ENCODE measurements around the gene MCF2L.

Gene MCF2L

GRCh38 chr13:113064534-113065405, 95.8 kb downstream of the MCF2L start:
- H3K4me1 ChIP-seq (ENCODE audit: low read length), result no peaks in the 10 kb centered on the region
- no peaks in the 10 kb centered on the region for H3K27me3 ChIP-seq (ENCODE audit: low read depth, low read length)
- H3K36me3 ChIP-seq (replicated peaks; ENCODE audit: low read depth, low read length), result no peaks in the 10 kb centered on the region
- H3K9me3 ChIP-seq (ENCODE audit: insufficient read depth, low read length), result no peaks in the 10 kb centered on the region
- H4K20me1 ChIP-seq (ENCODE audit: insufficient read depth, low read length), result no peaks in the 10 kb centered on the region
- no peak for TF ChIP-seq EZH2phosphoT487 (IDR thresholded peaks at IDR 0.05; ENCODE audit: low read depth)
- TF ChIP-seq, protein P1, sequence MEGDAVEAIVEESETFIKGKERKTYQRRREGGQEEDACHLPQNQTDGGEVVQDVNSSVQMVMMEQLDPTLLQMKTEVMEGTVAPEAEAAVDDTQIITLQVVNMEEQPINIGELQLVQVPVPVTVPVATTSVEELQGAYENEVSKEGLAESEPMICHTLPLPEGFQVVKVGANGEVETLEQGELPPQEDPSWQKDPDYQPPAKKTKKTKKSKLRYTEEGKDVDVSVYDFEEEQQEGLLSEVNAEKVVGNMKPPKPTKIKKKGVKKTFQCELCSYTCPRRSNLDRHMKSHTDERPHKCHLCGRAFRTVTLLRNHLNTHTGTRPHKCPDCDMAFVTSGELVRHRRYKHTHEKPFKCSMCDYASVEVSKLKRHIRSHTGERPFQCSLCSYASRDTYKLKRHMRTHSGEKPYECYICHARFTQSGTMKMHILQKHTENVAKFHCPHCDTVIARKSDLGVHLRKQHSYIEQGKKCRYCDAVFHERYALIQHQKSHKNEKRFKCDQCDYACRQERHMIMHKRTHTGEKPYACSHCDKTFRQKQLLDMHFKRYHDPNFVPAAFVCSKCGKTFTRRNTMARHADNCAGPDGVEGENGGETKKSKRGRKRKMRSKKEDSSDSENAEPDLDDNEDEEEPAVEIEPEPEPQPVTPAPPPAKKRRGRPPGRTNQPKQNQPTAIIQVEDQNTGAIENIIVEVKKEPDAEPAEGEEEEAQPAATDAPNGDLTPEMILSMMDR (IDR thresholded peaks at IDR 0.05; ENCODE audit: low read depth, low read length), result no peak
- H3K79me2 ChIP-seq (ENCODE audit: low read length), result no peaks in the 10 kb centered on the region
- no peak overlapping the region for H3K4me3 ChIP-seq (ENCODE audit: low read length)
- no peak overlapping the region for H2AFZ ChIP-seq (ENCODE audit: low read depth, low read length)
- H3K4me2 ChIP-seq (ENCODE audit: low read length), result no peak overlapping the region
- no peak overlapping the region for H3K9ac ChIP-seq (ENCODE audit: low read length)
- no peak overlapping the region for H3K27ac ChIP-seq (ENCODE audit: low read length)

GRCh38 chr13:113065406-113066141, 96.6 kb downstream of the MCF2L start:
- H3K27me3 ChIP-seq (ENCODE audit: low read depth, low read length), result no peaks in the 10 kb centered on the region
- H3K9ac ChIP-seq (ENCODE audit: low read length), result no peak overlapping the region
- H3K9me3 ChIP-seq (ENCODE audit: insufficient read depth, low read length), result no peaks in the 10 kb centered on the region
- H3K4me3 ChIP-seq (ENCODE audit: low read length), result no peak overlapping the region
- H3K79me2 ChIP-seq (ENCODE audit: low read length), result no peaks in the 10 kb centered on the region
- H3K4me1 ChIP-seq (ENCODE audit: low read length), result peaks cover 2% of the 10 kb centered on the region
- no peaks in the 10 kb centered on the region for H3K36me3 ChIP-seq (replicated peaks; ENCODE audit: low read depth, low read length)
- no peaks in the 10 kb centered on the region for H4K20me1 ChIP-seq (ENCODE audit: insufficient read depth, low read length)
- no peak overlapping the region for H2AFZ ChIP-seq (ENCODE audit: low read depth, low read length)
- no peak overlapping the region for H3K27ac ChIP-seq (ENCODE audit: low read length)
- H3K4me2 ChIP-seq (ENCODE audit: low read length), result no peak overlapping the region
- TF ChIP-seq, protein P1 (IDR thresholded peaks at IDR 0.05; ENCODE audit: low read depth, low read length), result no peak
- TF ChIP-seq EZH2phosphoT487 (IDR thresholded peaks at IDR 0.05; ENCODE audit: low read depth), result no peak

- no peak overlapping the region for H3K9ac ChIP-seq (ENCODE audit: low read length)
- no peak overlapping the region for H3K4me2 ChIP-seq (ENCODE audit: low read length)
- no peak overlapping the region for H2AFZ ChIP-seq (ENCODE audit: low read depth, low read length)
- H4K20me1 ChIP-seq (ENCODE audit: insufficient read depth, low read length), result no peaks in the 10 kb centered on the region
- no peak for TF ChIP-seq EZH2phosphoT487 (IDR thresholded peaks at IDR 0.05; ENCODE audit: low read depth)
- TF ChIP-seq, protein P1 (IDR thresholded peaks at IDR 0.05; ENCODE audit: low read depth, low read length), result no peak
- H3K27ac ChIP-seq (ENCODE audit: low read length), result no peak overlapping the region
- H3K36me3 ChIP-seq (replicated peaks; ENCODE audit: low read depth, low read length), result no peaks in the 10 kb centered on the region
- H3K27me3 ChIP-seq (ENCODE audit: low read depth, low read length), result no peaks in the 10 kb centered on the region
- H3K79me2 ChIP-seq (ENCODE audit: low read length), result no peaks in the 10 kb centered on the region
- H3K4me1 ChIP-seq (ENCODE audit: low read length), result peaks cover 8% of the 10 kb centered on the region
- H3K9me3 ChIP-seq (ENCODE audit: insufficient read depth, low read length), result no peaks in the 10 kb centered on the region
- no peak overlapping the region for H3K4me3 ChIP-seq (ENCODE audit: low read length)
Measured at GRCh38 chr13:113066142-113066455, 97.1 kb downstream of the MCF2L start.

- no peak overlapping the region for H2AFZ ChIP-seq (ENCODE audit: low read depth, low read length)
- no peaks in the 10 kb centered on the region for H3K79me2 ChIP-seq (ENCODE audit: low read length)
- no peak overlapping the region for H3K27ac ChIP-seq (ENCODE audit: low read length)
- no peak overlapping the region for H3K9ac ChIP-seq (ENCODE audit: low read length)
- H3K36me3 ChIP-seq (replicated peaks; ENCODE audit: low read depth, low read length), result no peaks in the 10 kb centered on the region
- H3K4me2 ChIP-seq (ENCODE audit: low read length), result no peak overlapping the region
- no peaks in the 10 kb centered on the region for H3K27me3 ChIP-seq (ENCODE audit: low read depth, low read length)
- no peaks in the 10 kb centered on the region for H3K9me3 ChIP-seq (ENCODE audit: insufficient read depth, low read length)
- H3K4me1 ChIP-seq (ENCODE audit: low read length), result peaks cover 11% of the 10 kb centered on the region
- TF ChIP-seq, protein P1 (IDR thresholded peaks at IDR 0.05; ENCODE audit: low read depth, low read length), result no peak
- TF ChIP-seq EZH2phosphoT487 (IDR thresholded peaks at IDR 0.05; ENCODE audit: low read depth), result no peak
- H3K4me3 ChIP-seq (ENCODE audit: low read length), result no peak overlapping the region
- H4K20me1 ChIP-seq (ENCODE audit: insufficient read depth, low read length), result no peaks in the 10 kb centered on the region
Measured at GRCh38 chr13:113066746-113067145, 97.7 kb downstream of the MCF2L start.

Data from OCI-LY3 (cell line).